HG02610 (cell line): ENCODE measurements around the gene HOXA10.

Experiments used
- ATAC-seq: cut with Tn5 transposase; IDR thresholded peaks from one replicate; pipeline ENCODE4 v1.9.1; 2021; ENCODE audit warnings: mild to moderate bottlenecking, moderate library complexity; ENCODE audit not compliant: unreplicated experiment

Gene HOXA10

DNA sequence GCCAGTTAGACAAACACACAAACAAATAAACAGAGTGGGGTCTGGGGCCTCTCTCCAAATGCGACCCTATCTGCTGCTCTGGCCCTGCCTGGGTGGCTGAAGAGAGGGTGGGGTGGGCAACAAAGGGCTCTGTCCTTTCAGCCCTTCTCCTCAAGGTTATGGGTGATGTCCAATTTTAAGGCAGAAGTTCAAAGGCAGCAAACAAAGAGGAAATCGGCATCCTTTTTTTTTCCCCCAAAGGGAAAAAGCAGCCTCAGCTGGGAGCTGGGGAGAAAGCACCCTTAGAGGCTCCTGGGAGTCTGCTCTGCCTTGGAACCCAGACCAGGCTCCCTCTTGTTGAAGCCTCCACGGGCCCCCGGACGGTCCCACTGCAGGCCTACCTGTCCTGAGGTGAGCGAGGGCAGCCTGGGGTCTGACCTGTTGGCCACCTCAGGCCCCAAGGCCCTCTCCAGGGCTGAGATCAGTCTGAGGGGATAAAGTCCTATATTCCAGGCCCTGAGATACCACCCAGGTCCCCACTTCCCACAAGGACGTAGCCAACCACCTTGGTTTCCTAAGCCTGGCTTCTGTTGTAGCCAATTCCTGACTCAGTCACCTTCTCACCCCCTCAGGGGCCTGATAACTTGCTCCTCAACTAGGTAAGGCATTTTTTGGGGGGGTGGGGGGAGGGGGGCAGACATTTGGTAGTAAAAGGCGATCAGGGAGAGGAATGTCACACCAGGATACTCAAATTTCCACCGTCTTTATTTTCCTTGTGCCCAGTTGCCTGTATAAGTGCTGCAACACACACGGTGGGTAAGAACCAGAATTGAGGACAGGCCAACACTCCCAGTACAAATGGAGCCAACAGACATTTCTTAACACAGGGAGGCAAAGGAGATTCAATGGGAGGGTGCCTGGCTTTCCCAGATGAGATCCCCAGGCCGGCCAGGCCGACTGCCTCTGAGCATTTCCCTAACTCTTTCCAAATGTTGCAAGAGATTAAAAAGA, 6.6 kb upstream of the HOXA10 start:
- ATAC-seq, result no peak

DNA sequence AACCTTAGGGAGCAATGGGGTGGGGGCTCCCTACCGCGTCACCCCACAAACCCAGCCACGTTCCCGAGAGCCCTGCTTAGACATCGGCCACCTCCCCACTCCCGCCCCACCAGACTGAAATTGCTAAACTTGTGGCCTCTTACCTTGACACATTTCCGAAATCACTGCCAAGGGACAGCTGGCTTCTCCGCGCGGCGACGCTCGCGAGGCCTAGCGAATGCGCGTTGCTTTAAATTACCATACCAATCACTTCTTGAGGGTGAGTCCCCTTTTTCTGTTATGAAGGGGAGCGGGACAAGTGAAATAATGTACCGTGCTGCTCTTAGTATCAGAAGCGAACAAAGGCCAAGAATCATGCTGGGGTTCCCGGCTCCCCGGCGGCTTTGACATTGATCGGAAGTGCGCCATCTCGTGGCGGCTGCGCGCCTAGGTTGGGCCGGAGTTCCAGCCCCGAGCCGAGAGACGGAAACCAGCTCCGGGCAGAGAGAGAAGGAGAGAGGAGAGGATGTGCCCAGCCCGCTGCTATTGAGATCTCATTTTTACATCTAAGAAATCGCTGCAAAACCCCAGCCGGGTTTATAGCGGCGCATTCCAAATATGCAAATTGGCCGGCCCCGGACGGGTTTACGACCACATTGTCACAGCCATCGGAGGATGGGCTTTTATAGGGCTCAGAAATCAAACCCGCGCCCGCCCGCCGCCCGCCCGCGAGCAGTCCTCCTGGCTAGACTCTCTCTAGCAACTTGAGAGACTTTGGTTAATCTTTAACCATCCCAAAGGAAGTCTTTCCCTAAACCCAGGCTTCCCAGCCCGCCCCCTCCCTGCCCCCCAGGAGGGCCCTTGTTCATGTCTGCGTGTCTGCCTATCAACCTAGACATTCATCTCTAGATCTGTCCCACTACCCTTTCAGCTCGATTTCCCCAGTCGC, 5.6 kb upstream of the HOXA10 start:
- no peak for ATAC-seq

DNA sequence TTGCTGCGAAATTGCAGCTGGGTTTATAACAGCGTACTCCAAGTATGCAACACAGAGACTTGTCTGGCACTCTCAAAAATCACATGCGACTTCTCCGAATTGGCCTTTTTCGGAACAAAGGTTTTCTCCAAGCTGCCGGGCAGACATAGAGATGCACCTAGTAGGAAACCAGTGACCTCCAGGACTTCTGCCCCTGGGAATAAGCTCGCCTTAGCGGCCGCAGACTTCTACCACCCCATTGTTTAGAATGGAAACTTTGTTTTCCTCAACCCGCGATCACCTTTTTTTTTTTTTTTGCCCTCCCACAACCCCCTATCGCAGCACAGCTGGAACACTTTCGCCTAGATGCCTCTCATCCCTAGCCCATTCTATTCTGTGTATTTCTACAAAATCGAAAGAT, 4.9 kb upstream of the HOXA10 start:
- ATAC-seq, result no peak

DNA sequence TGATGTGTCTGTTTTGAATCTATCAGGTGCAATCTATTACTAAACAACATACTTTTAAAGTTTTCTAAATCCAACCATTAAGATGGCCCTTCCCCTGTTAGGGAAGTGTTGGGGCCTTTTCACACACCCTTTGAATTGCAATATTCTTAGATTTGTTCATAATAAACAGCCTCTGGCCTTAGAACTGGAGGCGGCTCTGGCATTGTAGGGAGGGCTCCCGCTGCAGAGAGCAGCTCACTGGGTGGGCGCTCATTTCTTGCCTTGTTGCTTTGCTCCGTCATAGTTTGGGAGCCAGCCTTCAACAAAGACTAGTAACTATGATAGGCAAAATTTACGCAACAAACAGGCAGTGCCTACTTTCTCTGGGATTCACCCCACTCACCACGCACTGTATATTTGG, 4.2 kb upstream of the HOXA10 start:
- no peak for ATAC-seq

DNA sequence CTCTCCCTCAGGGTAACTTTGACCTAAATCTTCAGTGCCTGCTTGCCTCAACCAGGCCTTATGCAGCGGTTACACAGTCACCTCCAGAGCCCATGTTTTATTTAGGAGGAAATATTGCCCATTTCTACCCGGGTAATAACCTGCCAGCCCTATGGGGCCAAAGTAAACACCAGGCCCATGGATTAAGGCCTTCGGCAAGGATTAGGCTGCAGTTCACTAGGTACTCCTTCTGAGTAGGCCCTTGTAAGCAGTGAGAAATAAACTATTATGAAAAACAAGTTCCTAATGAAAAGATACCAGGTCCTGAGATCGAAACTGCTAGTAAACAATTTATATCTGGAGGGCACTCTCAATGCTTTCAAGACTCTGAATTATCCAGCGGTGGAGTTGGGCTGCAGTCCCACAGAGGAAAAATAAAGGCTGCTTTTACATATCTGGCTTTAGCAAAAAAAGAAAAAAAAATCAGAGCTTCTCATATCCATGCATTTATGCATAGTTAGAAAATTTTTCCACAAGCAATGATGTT, 3.7 kb upstream of the HOXA10 start:
- no peak for ATAC-seq

DNA sequence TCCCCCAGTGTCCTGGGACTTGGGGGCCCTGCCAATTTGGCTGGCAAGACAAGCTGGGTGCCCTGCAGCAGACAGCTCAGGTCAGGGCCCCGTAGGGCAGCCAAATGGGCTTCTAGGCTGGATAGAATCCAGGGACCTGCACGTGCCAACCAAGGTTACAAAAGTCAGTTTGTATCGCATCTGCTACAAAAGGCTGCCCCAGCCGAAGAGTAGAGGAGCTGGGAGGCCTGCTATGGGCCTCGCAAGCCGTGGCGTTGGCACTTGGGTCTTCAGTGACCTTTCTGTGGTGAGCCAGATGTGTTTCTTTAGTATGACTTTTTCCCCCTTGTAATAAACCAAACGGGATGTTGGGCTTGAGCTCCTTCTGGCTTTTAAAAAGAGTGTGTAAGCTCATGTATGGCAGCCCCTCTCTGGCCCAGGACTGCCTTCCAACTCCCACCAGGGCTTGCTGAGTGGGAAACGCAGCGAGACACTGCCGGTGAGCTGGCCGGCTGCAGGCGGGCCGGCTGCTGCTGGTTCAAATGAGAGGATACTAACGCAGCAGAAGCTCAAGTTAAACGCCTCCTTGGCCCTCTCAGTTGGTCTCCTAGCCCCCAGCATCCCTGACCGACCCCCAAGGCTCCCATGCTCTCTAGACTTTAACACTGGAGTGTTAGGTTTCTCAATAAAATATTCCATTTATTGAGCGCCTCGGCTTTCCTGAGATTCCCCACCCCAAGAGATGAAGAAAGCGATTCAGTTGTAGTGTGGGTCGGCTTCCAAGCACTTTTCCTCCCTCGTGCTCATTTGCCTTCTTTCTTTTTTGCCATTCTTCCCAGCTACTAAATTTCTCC, 3.1 kb upstream of the HOXA10 start:
- no peak for ATAC-seq

DNA sequence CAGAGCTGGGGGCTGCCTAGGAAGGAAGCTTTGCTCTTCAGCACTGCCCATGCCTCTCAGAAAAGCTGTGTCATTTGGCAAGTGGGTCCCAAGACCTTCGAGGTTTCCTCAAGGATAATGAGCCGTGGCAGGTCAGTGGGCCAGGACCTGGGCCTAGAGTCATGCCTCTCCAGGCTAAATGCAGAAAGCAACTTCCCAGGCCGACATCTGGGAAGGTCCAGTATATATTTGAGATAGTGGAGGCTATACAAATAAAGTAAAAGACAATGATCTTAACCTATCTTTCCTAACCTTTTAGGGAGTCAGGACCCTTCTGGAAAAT, 2.4 kb upstream of the HOXA10 start:
- ATAC-seq, result no peak

DNA sequence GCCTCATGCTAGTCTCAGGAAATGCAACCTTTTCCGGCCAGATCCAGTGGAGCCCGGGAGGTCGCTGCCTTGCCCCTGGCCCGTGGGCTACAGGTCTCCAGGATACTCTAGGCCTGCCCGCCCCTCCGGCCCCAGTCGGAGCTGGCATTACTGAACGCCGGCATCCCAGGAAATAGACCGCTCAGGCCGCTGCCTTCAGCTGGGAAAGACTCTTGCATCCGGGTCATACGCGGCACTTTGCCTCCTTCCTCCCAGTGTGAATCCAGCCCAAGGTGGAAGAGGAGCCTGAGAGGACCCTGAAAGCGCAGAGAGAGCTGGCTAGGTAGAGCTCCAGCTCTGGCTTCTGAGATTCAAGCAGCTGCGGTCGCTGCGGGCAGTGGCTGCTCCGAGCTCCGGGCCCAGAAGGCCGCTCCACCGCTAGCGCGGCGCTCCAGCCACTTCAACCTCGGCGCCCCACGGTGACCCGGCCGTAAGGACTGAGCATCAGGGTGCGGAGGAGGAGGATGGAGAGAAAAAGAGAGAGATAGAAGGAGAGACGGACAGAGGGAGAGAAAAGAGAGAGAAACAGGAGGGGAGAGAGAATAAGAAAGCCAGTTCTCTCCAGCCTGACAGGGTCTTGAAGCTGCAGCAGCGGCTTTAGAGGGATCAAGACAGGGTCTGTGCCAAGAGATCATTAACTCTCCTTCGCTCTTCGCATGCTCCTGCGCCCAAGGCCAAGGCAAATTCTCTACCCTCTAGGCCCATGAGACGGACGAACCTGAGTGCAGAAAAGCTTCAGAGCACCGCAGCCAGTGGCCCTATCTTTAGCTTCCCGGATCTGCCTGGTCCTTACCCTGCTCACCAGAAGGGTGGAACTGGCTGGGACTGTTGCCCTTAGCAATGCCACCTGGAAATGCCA, 1.8 kb upstream of the HOXA10 start:
- ATAC-seq, result no peak

DNA sequence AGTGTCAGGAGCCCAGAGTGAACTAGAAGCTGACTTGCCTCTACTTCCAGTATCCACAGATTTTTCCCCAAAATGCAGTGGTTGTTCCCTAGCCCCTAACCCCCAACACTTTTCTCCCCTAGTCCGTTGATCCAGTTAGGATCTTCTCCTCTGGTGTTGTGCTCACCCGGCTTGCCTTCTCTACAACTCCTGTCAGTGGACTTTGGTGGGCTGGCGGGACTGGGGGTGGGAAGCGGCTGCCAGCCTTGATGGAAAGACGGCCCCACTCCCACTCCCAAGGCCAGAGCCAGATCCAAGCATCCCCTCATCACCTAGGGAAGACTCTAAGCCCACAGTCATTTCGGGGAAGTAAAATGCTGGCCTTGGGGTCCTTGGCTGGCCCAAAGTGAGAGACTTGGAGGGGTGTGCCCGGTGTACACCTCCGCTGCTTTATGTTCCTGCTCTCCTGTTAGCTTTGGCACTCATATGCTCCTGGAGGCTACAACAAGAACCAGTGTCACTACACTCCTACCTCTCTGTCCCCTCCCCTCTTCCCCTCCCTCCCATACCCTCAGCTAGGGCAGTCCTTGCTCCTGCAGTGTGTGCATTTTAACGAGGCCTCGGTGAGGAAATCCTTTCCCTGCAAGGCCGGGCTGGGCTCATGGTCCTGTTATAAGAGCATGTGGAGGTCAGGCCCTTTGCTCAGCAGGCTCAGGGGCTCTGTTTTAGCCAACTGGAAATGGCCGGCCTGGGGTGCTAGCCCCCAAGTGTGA, 930 bp upstream of the HOXA10 start:
- ATAC-seq, result no peak

DNA sequence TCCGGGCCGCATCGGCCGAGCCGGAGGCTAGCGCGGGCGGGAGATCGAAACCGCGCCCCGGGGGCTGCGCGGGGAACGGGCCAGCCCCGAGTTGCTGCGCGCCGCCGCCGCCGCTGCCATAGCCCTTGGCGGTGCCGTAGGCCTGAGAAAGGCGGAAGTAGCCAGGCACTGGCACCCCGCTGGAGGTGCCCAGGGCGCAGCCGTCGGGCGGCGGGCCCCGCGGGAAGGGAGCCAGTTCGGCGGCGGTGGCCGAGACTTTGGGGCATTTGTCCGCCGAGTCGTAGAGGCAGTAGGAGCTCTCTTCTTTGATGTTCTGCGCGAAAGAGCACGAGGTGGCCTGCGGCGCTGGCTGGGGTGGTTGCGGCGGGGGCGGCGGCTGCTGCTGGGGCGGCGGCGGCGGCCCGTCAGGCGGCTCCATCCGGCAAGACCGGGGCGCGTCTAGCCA, 587 bp downstream of the HOXA10 start:
- no peak for ATAC-seq

DNA sequence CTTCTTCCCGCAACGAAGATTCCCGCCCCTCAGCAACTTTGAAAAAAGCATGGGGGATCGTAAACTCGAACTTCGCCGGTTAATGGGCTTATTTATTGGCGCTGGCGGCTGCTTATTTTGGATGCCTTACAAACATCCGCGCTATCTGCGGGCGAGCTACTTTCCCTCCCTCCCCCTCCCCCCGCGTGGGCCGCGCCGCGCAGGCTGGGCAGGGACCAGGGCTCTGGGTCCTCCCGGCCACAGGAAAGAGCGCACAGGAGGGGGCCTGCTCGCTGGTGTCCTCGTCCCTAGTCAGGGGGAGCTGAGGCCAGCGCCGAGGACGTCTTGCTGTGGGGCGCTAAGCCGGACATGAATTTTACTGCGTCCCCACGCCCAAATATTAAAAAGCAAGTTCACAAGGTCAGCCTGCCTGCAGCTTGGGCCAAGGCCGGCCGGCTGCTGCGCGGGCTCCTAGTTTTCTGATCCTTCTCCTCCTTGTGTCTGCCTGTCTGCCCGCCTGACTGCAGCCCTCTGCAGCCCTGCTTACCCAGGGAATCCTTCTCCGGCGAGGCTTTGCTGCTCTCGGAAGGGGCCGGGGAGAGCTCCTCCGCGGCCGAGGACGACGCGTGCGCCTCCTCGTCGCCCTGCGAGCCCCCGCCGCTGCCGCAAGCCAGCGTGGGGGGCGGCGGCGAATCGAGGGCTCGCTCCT, 1.2 kb downstream of the HOXA10 start:
- ATAC-seq, result no peak

DNA sequence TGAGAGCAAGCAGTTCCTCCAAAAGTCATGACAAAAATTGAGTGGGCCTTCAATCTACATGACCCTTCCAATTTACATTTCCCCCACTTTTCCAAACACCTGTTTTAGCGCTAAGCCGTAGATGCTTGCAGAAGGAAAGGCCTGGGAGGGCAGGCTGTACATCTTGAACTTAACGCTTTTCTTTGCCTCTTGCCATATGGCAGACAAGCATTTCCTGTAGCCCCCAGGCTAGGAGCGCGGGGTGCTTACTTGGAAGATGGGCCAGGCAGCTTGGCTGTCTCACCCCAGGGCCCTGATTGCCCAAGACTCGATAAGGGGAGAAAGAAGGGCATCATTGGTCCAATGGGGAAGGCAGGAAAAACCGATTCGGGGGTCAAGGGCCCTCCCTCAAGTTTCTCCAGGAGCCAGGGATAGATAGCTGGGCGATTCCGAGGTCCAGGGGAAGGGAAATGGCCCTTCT, 1.8 kb downstream of the HOXA10 start:
- ATAC-seq, result no peak

DNA sequence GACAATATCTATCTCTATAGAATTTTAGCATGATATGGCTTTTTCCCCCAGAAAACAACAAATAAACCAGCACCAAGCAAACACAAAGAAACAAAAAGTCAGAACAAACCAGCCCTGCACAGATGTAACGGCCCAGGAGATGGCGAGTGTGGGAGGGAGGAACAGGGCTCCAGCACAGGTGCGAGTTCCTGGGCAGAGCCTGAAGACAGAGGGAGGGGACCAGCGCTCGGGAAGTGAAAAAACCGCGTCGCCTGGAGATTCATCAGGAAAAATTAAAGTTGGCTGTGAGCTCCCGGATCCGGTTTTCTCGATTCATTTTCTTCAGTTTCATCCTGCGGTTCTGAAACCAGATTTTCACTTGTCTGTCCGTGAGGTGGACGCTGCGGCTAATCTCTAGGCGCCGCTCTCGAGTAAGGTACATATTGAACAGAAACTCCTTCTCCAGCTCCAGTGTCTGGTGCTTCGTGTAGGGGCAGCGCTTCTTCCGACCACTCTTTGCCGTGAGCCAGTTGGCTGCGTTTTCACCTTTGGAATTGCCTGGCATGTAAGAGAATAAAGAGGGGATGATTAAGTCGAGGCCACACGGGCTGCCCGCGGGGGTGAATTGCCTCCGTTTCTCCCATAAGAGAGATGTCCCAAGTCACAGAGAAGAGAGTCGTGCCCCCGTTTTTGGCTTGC, 2.3 kb downstream of the HOXA10 start:
- ATAC-seq, result no peak

DNA sequence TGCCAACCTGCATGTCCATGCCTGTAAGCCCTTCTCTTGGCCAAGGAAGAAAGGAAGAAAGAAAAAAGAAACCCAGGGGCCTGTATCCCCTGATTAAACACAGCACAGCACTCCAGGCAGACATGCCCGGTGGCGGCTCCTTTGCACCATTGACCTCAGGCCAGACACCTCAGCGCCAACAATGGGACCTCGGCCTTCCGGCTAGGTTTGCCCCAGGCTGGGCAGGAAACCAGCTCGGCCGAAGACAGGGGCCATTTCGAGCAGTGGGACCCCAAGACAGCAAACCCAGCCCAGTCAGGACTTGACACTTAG, 2.8 kb downstream of the HOXA10 start:
- ATAC-seq, result no peak

DNA sequence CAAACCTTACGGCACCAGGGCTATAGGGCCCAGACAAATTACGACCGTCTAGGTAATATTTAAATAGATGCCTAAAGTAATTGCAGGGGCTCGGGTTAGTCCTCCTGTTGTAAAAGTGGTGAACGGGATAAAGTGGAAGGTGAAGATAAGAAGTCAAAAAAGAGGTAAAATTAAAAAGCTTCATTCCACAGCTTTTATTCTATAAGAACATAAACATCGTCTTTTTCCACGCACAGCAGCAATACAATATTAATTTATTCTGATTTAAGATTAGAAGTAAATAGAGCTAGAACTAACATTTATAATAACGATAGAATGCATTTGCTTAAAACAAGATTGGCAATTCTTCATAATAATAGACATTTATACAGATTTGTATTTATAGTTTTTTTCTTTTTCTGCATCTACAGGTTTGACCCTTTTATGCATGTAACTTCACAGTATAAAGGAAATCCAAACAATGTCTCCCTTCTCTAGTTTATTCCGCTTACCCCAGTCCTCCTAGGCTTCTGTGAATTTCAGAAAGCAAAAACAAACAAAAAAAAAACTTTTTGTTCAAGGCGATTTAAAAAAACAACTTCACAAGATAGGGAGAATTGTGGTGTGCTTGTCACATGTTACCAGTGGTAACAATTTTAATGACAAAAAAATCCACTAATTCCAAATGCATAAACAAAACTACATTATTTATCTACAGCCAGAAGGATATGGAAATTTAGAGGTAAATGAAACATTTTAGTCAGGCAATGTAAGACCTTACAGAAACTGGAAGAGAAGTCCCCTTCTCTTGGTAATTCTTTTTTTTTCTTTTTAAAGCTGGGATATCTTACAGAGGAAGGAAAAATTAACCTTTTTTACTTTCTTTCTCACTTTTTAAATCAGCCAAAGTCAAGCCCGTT, 3.4 kb downstream of the HOXA10 start:
- ATAC-seq, result no peak

DNA sequence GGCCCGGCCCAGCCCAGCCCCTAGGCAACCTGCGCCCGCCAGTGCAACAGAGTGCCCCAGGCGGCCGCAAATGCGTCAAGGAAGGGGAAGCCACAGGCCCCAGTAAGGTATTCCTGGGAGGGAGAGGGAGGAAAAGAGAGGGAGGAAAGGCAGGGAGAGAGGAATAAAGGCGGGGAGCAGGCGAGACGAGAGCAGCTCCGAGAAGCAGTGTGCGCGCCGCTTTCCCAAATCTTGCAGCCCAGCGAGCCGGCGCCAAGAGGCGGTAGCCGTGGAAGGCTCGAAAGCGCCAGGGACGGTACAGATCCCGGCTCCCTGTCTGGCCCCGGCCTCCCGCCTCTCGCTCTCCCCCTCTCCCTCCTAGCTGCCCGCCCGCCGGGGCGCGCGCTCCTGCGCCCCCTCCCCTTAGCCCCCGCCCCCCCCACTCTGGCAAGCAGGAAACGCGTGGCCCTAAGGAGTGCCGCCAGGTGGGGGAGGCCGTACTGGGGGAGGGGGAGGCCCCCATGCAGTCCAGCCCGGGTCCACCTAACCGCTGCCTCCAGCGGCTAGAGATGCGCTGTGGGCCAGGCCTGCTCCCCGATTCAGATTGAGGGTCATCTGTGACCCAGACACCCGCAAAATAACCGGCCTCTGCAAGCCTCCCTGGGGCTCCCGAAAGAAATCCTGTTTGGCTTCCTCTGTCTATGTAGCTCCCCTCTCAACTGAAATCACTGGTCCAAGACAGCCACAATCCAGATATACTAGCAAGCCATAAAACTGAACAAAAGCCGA, 4.3 kb downstream of the HOXA10 start:
- ATAC-seq, result no peak
